Measurements from ENCODE around the gene FAM170B. TPM values are rescaled to one million over a fixed set of nuclear protein-coding genes. Genes with fewer than 3 reads are reported as not detected.

FAM170B gene
- total RNA-seq, 2 experiments from 2014 or later, result not detected

DNA sequence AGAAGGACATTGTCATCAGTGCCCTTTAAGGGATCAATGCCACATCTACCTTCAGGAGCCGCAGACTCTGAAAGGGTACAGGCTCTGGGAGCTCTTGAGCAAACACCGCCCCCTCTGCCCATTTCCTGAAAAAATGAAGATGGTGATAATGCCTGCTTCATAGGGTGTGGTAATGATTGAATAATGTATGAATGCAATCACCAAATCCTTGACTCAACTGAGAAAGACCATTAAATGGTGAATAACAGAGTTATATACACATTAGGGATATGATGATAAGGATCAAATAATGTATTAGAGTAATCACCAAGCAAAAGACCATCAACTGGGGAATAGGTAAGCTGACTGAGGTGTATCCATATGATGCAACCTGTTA, 1.5 kb downstream of the FAM170B start:
- POLR2A ChIA-PET, result no interaction called here
- CTCF ChIA-PET, result interaction anchor here (0.7 kb wide), 1 partner anchor 80 kb away, joined by 3 read pairs; no protein-coding TSS in a partner anchor

- POLR2A ChIA-PET, result no interaction called here
- CTCF ChIA-PET, result no interaction called here
Measured at GRCh38 chr10:49131507-49132361, 2.1 kb downstream of the FAM170B start.

GRCh38 chr10:49129376-49129775, 4.4 kb downstream of the FAM170B start:
- ChIA-PET POLR2A (no interaction called here), CTCF (no interaction called here)

- POLR2A ChIA-PET, result no interaction called here
- CTCF ChIA-PET, result no interaction called here
Measured at GRCh38 chr10:49128854-49129253, 5.0 kb downstream of the FAM170B start.

DNA sequence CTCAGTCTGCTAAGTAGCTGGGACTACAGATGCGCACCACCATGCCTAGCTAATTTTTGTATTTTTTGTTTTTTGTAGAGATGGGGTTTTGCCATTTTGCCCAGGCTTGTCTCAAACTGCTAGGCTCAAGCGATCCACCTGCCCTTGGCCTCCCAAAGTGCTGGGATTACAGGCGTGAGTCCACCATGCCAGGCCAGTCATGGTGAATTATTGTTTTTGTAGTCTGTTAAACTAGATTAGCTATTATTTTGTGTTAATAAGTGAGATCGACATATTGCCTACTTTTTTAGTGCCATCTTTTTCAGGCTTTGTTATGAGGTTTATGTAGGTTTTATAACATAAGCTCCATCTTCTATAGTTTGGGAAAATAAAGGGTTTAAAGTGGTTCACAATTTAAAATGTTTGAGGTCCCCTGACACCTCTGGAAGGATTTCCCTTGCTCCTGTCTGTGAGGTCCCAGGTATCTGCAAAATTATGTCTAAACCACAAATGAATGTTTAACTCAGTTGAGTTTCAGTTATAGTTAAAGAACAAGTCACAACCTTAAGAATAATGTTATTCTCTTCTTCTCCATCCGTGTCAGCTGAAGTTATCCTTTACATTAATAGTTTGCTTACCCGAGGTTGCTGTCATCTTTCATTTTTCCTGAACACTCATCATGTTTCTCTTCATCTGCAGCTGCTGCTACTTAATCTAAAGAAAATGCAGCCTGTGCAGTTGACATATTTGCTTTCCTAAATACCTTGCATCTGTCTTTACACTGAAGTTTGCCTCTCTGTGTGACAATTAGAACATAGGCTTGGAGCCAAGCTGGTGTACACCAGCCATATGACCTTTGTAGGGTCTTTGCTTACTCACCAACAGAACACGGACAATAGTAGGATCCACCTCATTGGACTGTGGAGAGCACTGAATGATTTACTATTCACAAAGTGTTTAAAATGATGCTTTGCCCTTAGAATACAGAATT, 9.6 kb downstream of the FAM170B start:
- ChIA-PET CTCF (no interaction called here), POLR2A (no interaction called here)

GRCh38 chr10:49120911-49121310, 12.9 kb downstream of the FAM170B start:
- ChIA-PET POLR2A (no interaction called here), CTCF (no interaction called here)

GRCh38 chr10:49119746-49120145, 14.1 kb downstream of the FAM170B start:
- CTCF ChIA-PET, result no interaction called here
- POLR2A ChIA-PET, result no interaction called here

GRCh38 chr10:49118430-49119074, 15.3 kb downstream of the FAM170B start:
- ChIA-PET CTCF (no interaction called here), POLR2A (no interaction called here)

- POLR2A ChIA-PET, result no interaction called here
- CTCF ChIA-PET, result no interaction called here
Measured at GRCh38 chr10:49117376-49118070, 16.3 kb downstream of the FAM170B start.

DNA sequence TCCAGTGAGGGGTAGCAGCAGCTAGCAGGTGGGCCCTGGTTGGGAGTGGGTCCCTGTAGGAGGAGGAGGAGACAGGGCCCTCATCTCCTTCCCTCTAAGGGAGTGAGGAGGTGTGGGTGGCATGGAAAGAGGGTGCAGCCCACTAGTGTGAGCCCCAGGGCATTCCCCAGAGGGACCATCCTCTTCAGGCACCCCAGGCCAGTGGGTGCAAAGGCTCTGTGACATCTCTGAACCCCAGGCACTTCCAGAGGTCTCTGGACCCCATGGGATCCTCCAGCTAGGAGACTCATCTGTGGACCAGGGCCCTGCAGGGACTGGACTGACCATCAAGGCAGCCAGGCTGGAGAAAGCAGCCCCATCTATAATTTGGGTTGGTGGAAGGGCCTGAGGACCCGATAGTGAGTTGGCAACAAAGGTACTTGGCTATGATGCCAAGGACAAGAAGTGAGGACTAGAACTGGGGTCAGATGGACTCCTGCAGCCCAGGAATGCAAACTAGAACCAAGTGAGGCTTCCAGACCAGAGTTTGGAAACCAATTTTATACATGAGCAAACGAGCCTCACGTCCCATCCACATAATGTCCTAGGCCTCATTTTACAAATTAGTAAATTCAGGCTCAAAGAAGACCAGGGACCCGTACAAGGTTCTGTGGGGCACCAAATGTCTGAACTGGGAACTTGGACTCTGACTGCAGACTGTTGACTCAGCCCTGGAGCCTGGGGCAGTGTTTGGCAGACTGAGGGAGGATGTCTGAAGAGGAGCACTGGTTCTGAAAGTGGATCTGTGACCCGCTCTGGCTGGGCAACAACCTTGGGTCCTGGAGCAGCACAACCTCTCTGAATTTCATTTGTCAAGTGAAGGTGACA, 17.1 kb downstream of the FAM170B start:
- CTCF ChIA-PET, result no interaction called here
- POLR2A ChIA-PET, result no interaction called here

GRCh38 chr10:49115796-49116508, 17.9 kb downstream of the FAM170B start:
- ChIA-PET POLR2A (no interaction called here), CTCF (no interaction called here)

DNA sequence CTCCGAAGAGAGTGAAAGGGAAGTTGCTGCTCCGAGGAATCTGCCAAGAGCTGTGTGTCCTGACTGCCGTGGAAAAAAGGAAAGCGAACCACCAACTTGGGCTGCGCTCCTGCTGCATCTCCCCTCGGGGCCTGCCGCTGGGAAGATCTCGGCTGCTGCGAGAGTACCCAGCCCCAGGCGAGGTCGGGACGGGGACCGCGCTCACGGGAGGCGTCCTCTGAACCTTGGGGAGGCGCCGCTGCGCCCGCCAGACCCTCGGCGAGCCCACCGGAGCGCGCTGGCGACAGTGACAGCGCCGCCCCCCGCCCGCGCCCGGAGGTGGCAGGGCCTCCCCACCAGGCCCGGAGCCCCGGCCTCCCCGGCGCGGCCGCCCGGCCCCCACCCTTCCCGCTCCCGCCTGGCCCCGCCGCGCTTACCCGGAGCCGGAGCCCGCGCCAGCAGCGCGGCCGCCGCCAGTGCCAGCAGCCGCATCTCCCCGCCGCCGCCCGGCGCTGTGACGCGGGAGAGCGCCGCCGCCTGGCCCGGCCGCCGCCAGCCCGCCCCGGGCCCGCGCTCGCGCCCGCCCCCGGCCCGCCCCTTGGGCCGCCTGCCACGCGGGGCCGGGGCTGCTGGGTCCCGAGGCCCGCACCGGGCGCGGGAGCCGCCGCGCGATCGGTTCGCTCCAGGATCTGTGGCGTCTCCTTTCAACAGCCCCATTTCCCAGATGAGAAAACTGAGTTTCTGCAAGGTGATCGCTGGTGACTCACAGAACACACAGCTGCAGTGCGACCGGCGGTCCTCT, 18.6 kb downstream of the FAM170B start, which contains the start of gene VSTM4:
Gene VSTM4 (minus strand): TSS at position 508 of the 781 bp plus-strand sequence. CDS start 37 bp downstream, at position 471.
- ChIA-PET CTCF (no interaction called here), POLR2A (no interaction called here)

DNA sequence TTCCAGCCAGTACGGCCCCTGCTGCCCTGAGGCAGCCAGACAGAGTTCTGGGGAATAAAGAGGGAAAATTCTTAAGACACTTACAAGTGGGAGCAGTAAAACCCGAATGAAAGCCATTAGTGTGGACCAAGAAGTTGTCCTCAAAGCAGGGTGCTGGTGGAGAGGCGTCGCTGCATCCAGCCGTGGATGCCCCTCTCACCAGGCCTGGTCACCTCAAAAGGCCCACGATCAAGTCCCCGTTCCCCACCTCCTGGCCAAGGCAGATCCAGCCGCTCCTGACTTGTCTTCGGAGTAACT, 19.2 kb downstream of the FAM170B start:
- CTCF ChIA-PET, result interaction anchor here (0.9 kb wide), 1 partner anchor 398 kb away, joined by 3 read pairs; no protein-coding TSS in a partner anchor
- POLR2A ChIA-PET, result no interaction called here

- ChIA-PET POLR2A (no interaction called here), CTCF (interaction anchor here (0.9 kb wide), 1 partner anchor 399 kb away, joined by 3 read pairs; no protein-coding TSS in a partner anchor)
Measured at GRCh38 chr10:49113741-49114141, 20.1 kb downstream of the FAM170B start.

DNA sequence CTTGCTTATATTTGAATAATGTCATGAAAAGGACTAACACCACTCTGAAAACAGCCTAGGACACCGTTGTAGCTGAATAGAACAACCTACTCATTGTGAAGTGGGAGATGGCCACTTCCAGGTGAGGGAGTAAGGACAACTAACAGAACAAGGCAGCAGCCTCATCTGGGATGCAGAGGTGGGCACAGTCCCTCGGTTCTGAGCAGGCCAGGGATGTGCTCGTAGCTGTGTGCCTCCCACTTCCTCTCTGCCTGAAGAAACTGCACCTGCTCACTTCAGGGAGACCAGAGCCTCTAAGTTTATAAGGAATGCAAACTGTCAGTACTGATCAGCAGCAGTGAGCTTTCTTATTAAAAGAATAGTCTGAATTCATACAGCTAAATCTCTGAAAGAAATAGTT, 21.0 kb downstream of the FAM170B start:
- ChIA-PET POLR2A (no interaction called here), CTCF (no interaction called here)

- CTCF ChIA-PET, result no interaction called here
- POLR2A ChIA-PET, result no interaction called here
Measured at GRCh38 chr10:49112098-49112497, 21.7 kb downstream of the FAM170B start.

DNA sequence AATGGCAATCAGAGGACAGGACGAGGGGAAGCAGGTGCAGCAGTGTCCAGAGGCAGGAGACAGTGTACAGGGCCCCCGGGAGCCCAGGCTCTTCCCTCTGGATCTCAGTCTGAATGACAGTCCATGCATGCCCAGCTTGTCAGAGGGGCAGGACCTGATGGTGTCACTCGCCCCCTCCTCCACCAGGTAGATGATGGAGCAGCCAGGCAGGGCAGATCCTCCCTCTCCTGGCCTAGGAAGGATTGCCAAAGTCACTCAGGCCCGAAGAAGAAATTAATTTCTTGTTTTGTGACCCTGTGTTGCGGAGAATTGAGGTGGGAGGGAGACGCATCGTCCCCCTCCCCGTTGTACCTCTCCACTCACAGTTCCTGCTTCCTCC, 22.5 kb downstream of the FAM170B start:
- ChIA-PET POLR2A (no interaction called here), CTCF (no interaction called here)
